Ramos (cell line): Measurements from ENCODE around the gene TMEM132C.

Experiments used
- in situ Hi-C: fragments of 300-500 bp; cut with MboI; formaldehyde crosslinking; loops from one replicate; pipeline ENCODE4 v1.14.3; 2022; ENCODE audit warnings: low sequenced_read_pairs; ENCODE audit not compliant: unreplicated experiment

TMEM132C gene

DNA sequence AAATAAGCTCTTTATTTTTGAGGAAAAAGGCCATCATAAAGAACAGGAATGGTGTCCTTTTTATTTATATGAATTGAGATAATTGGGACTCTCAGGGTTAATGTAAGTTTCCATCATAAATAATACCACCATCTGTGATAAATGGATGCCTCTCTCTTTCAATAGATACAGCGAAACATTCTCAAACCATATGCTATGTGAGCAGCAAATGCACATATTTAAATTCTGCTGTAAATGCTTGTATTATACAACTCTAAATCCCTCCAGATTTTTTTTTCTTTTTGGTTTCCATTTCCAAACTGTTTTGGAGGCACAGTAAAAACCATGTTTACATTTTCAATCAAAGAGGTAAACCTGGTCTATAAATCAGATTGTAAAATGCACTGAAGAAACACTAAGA is 132.3 kb downstream of the TMEM132C start:
- in situ Hi-C loops = no loop called here

DNA sequence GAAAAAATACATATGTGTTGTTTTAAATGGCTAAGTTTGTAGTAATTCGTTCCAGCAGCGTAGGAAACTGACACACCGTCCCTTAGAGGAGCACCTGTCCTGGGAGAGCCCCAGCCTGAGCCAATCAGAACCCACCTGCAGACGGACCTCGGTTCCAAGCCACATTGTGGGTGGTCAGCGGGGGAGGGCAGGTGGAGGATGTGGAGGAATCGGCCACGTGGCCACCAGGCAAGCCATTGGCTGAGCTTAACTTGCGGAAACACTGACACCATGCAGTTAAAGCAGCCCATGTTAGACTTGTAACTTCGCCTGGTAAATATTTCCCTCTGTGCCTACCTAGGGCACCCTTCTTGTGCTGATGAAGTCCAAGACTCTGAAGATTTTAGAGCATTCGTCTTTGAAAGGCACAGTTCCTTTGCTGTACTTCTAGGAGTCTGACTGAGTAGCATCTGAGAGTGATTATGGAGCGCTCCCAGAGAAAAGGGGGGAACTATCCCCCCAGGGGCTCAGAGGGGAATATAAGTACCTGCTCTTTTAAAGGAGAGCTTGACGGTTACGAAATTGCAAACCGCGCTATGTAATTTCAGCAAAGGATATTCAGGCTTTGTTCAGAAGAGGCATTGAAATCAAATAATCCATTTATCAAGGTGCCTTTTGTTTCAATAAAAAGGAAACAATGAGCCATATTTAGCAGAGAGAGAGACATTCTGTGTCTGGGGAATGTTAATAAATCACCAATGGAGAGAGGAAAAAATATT is 135.7 kb downstream of the TMEM132C start:
- in situ Hi-C loops = no loop called here

GRCh38 chr12:128408669-128409068 is 141.7 kb downstream of the TMEM132C start:
- in situ Hi-C loops = no loop called here

DNA sequence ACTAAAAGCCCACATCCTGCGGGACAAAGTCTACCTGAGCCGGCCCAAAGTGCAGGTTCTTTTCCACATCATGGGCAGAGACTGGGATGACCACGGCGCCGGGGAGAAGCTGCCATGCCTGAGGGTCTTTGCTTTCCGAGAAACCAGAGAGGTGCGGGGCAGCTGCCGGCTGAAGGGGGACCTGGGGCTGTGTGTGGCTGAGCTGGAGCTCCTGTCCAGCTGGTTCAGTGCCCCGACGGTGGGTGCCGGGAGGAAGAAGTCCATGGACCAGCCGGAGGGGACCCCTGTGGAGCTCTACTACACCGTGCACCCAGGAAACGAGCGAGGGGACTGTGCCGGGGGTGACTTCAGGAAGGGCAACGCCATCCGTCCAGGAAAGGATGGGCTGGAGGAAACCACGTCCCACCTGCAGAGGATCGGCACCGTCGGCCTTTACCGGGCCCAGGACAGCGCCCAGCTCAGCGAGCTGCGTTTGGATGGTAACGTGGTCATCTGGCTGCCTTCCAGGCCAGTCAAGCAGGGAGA is 148.1 kb downstream of the TMEM132C start:
- in situ Hi-C loops = no loop called here

GRCh38 chr12:128418944-128419343 is 152.0 kb downstream of the TMEM132C start:
- in situ Hi-C loops = no loop called here

- in situ Hi-C loops = no loop called here
These were observed 153.2 kb downstream of the TMEM132C start for GRCh38 chr12:128420163-128420562.

- in situ Hi-C loops = no loop called here
These were observed 154.4 kb downstream of the TMEM132C start for GRCh38 chr12:128421375-128421774.

GRCh38 chr12:128423205-128423604 is 156.2 kb downstream of the TMEM132C start:
- in situ Hi-C loops = no loop called here

DNA sequence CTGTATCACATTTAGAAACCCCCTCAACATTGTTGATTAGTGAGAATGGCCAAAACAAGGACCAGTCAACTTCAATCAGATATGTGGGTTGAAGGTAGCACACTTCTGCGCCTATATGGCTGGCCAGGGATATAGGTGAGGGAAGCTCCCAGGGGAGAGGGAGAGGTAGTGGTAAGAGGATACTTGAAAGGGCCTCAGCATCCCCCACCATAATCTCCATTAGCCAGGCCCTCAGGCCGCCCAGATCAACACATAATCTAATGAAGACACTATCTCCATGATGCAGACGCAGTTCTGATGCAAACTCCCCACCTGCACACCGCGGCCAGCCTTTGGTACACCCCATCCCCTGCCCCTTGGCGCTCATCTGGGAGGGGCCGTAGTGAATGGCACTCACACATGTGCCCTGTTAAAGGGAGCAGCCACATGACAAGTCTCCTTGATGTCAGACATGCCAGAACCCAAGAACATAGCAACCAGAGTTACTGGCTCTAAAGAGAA is 158.0 kb downstream of the TMEM132C start:
- in situ Hi-C loops = no loop called here

GRCh38 chr12:128425666-128426331 is 158.8 kb downstream of the TMEM132C start:
- in situ Hi-C loops = no loop called here

GRCh38 chr12:128426511-128426910 is 159.5 kb downstream of the TMEM132C start:
- in situ Hi-C loops = no loop called here

- in situ Hi-C loops = no loop called here
These were observed 172.8 kb downstream of the TMEM132C start for GRCh38 chr12:128439796-128440195.

DNA sequence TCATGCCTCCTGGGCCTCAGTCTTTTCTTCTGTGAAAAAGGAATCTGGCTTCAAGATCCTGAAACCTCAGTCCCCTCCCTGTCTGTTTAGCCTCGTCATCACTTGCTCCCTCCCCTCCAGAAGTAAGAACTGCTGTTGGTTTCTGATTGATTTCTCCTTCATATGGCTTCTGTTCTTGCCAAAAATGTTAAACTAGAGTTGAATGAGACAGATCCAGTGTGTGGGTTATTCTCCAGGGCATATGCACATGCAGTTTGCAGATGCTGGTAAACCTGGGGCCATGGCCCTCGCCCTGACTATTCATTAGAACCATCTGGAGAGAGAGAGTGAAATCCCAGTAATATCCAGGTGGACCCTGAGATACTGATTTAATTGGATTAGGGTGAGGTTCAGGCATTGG is 175.1 kb downstream of the TMEM132C start:
- in situ Hi-C loops = no loop called here

GRCh38 chr12:128444598-128444997 is 177.6 kb downstream of the TMEM132C start:
- in situ Hi-C loops = no loop called here

DNA sequence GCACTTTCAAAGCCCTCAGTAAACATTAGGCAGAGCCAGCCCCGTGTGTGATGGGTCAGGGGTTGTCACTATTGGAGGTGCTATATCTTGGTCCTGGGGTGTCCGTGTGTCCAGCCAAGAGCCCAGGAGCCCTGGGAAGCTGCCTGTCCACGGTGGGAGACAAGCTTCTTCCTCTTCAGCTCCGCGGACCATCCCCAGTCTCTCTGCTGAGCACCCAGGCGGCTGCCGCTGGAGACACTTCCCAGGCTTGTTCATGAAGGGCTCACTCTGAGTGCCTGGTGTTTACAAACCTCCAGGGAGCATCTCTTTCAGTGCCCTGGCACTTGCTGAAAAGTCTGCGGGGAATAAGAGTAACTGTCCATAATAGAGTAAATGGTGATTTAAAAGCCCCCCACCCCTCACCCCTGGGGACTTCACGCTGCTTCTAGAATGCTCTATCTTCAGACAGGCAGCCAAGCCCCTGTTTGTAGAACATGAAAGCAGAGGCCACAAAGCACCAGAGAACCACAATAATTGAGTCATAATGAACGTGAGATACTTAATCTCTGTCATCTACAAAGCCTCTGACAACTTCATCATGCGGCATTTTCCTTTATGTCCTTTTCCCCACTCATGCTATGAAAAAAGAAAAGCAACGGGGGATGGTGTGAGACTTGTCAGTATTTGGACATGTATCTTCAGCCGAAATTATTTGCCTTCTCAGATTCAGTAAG is 178.6 kb downstream of the TMEM132C start:
- in situ Hi-C loops = no loop called here

- in situ Hi-C loops = no loop called here
These were observed 182.3 kb downstream of the TMEM132C start for GRCh38 chr12:128449146-128449894.

- in situ Hi-C loops = no loop called here
These were observed 183.8 kb downstream of the TMEM132C start for GRCh38 chr12:128450810-128451209.

DNA sequence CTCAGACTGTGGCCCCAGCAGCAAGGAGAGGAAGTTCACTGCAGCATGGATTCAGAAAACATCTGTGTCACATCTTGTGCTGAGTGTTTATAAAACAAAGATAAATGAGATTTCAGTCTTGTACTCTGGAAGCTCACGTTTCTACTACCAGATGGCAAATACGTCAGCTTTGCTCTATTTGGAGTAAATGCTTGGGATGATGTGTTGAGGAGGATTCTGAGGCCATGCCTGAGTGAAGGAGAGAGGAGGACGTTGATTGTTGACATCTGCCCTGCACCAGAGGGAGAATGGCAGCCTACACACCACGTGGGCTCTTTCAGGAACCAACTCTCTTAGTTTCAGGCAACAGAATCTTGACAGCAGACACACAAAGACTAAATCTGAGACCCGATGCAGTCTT is 188.9 kb downstream of the TMEM132C start:
- in situ Hi-C loops = no loop called here

GRCh38 chr12:128456922-128457321 is 190.0 kb downstream of the TMEM132C start:
- in situ Hi-C loops = no loop called here

- in situ Hi-C loops = no loop called here
These were observed 191.5 kb downstream of the TMEM132C start for GRCh38 chr12:128458301-128458974.
